Measurements from ENCODE around the gene DNMT3L.
"Not testable (repeated sequence)": the region's sequence is repeated elsewhere in the genome, so short reads cannot be mapped to it uniquely, and the experiment has no call there.

DNA sequence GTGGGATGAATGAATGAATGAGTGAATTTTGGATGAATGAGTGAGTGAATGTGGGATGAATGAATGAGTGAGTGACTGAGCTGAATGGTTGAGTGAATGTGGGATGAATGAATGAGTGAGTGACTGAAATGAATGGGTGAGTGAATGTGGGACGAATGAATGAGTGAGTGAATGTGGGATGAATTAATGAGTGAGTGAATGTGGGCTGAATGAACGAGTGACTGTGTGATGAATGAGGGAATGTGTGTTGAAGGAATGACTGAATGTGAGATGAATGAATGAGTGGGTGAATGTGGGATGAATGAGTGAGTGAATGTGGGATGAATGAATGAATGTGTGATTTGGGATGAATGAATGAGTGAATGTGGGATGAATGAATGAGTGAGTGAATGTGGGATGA, 49.7 kb downstream of the DNMT3L start:
- TF ChIP-seq, protein P1, sequence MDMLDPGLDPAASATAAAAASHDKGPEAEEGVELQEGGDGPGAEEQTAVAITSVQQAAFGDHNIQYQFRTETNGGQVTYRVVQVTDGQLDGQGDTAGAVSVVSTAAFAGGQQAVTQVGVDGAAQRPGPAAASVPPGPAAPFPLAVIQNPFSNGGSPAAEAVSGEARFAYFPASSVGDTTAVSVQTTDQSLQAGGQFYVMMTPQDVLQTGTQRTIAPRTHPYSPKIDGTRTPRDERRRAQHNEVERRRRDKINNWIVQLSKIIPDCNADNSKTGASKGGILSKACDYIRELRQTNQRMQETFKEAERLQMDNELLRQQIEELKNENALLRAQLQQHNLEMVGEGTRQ (IDR thresholded peaks at IDR 0.05; ENCODE audit: borderline replicate concordance, low read depth, low read length) = not testable (repeated sequence)
- TF ChIP-seq, protein P2, sequence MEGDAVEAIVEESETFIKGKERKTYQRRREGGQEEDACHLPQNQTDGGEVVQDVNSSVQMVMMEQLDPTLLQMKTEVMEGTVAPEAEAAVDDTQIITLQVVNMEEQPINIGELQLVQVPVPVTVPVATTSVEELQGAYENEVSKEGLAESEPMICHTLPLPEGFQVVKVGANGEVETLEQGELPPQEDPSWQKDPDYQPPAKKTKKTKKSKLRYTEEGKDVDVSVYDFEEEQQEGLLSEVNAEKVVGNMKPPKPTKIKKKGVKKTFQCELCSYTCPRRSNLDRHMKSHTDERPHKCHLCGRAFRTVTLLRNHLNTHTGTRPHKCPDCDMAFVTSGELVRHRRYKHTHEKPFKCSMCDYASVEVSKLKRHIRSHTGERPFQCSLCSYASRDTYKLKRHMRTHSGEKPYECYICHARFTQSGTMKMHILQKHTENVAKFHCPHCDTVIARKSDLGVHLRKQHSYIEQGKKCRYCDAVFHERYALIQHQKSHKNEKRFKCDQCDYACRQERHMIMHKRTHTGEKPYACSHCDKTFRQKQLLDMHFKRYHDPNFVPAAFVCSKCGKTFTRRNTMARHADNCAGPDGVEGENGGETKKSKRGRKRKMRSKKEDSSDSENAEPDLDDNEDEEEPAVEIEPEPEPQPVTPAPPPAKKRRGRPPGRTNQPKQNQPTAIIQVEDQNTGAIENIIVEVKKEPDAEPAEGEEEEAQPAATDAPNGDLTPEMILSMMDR (IDR thresholded peaks at IDR 0.05) = not testable (repeated sequence)
- not testable (repeated sequence) for TF ChIP-seq TAF1 (IDR thresholded peaks at IDR 0.05; ENCODE audit: borderline replicate concordance, low read depth, low read length); POLR2AphosphoS5 (IDR thresholded peaks at IDR 0.05; ENCODE audit: low read depth, low read length); EP300 (IDR thresholded peaks at IDR 0.05; ENCODE audit: borderline replicate concordance in 1 of 2, low read depth in 1 of 2, low read length in 1 of 2)
- TF ChIP-seq, protein P3, sequence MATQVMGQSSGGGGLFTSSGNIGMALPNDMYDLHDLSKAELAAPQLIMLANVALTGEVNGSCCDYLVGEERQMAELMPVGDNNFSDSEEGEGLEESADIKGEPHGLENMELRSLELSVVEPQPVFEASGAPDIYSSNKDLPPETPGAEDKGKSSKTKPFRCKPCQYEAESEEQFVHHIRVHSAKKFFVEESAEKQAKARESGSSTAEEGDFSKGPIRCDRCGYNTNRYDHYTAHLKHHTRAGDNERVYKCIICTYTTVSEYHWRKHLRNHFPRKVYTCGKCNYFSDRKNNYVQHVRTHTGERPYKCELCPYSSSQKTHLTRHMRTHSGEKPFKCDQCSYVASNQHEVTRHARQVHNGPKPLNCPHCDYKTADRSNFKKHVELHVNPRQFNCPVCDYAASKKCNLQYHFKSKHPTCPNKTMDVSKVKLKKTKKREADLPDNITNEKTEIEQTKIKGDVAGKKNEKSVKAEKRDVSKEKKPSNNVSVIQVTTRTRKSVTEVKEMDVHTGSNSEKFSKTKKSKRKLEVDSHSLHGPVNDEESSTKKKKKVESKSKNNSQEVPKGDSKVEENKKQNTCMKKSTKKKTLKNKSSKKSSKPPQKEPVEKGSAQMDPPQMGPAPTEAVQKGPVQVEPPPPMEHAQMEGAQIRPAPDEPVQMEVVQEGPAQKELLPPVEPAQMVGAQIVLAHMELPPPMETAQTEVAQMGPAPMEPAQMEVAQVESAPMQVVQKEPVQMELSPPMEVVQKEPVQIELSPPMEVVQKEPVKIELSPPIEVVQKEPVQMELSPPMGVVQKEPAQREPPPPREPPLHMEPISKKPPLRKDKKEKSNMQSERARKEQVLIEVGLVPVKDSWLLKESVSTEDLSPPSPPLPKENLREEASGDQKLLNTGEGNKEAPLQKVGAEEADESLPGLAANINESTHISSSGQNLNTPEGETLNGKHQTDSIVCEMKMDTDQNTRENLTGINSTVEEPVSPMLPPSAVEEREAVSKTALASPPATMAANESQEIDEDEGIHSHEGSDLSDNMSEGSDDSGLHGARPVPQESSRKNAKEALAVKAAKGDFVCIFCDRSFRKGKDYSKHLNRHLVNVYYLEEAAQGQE (IDR thresholded peaks at IDR 0.05; ENCODE audit: low read depth, low read length) = not testable (repeated sequence)

All from SK-N-SH (cell line).